IMR-90 (cell line): ENCODE data around the gene IL1RAPL1. TPM values are rescaled to one million over a fixed set of nuclear protein-coding genes. Genes with fewer than 3 reads are reported as not detected.

Source experiments
- ATAC-seq: fragments of 200-7000 bp; cut with Tn5 transposase; 2 replicates; pipeline ENCODE4 v1.9.1; 2020; ENCODE audit warnings: low read depth, mild to moderate bottlenecking, moderate library complexity
- BruUV-seq: library from RNA; stranded (reverse); fragments of 400-500 nt; replicated peaks from 2 replicates; lab custom pipeline; 2021; lab: Mats Ljungman, UMichigan
- CTCF ChIA-PET: fragments of 300-600 bp; formaldehyde crosslinking; extraction: SDS; loops from one replicate; lab custom pipeline; 2021; ENCODE audit warnings: antibody characterized with exemption; lab: Yijun Ruan, JAX
- POLR2A ChIA-PET: fragments of 300-600 bp; sonication (Branson Sonifier 250); formaldehyde crosslinking; loops from one replicate; lab custom pipeline; 2022; ENCODE audit warnings: antibody characterized with exemption; ENCODE audit not compliant: unreplicated experiment; lab: Charles Lee
- DNase-seq: peaks from one replicate; pipeline ENCODE4 v3.0.0; 2013
- H2AFZ ChIP-seq: replicated peaks from 2 replicates; pipeline ENCODE3; 2013; ENCODE audit warnings: low read length, mild to moderate bottlenecking; ENCODE audit not compliant: poor library complexity
- H2AK5ac ChIP-seq: 2 replicates; pipeline ENCODE4 v1.6.1; 2013; ENCODE audit warnings: low read depth, low read length, inconsistent platforms
- H2AK9ac ChIP-seq: replicated peaks from 2 replicates; pipeline ENCODE3; 2013; ENCODE audit warnings: mild to moderate bottlenecking, low read depth, low read length, moderate library complexity; ENCODE audit not compliant: poor library complexity
- H2BK120ac ChIP-seq: 2 replicates; pipeline ENCODE4 v1.6.1; 2013; ENCODE audit warnings: low read depth, low read length, inconsistent platforms
- H2BK15ac ChIP-seq: 3 replicates; pipeline ENCODE4 v1.6.1; 2013; ENCODE audit warnings: low read depth, low read length, inconsistent platforms
- H2BK20ac ChIP-seq: 2 replicates; pipeline ENCODE4 v1.6.1; 2013; ENCODE audit warnings: low read depth, mild to moderate bottlenecking, inconsistent platforms, low read length, moderate library complexity
- H2BK5ac ChIP-seq: 2 replicates; pipeline ENCODE4 v1.6.1; 2013; ENCODE audit warnings: mild to moderate bottlenecking, low read depth, low read length, inconsistent platforms; ENCODE audit not compliant: poor library complexity, severe bottlenecking
- H3K14ac ChIP-seq: replicated peaks from 2 replicates; pipeline ENCODE4 v1.6.1; 2013; ENCODE audit warnings: low read depth, low read length, inconsistent platforms
- H3K18ac ChIP-seq: 2 replicates; pipeline ENCODE4 v1.6.1; 2013; ENCODE audit warnings: low read depth, low read length, control low read depth
- H3K23ac ChIP-seq: 2 replicates; pipeline ENCODE4 v1.6.1; 2013; ENCODE audit warnings: low read depth, low read length, inconsistent platforms
- H3K27ac ChIP-seq: 2 replicates; pipeline ENCODE4 v1.5.1; 2013; ENCODE audit warnings: mild to moderate bottlenecking, control low read depth, low read length; ENCODE audit not compliant: insufficient read depth
- H3K27me3 ChIP-seq: 2 replicates; pipeline ENCODE4 v1.6.1; 2013; ENCODE audit warnings: low read length; ENCODE audit not compliant: control insufficient read depth, insufficient read depth
- H3K36me3 ChIP-seq: 2 replicates; pipeline ENCODE4 v1.6.1; 2013; ENCODE audit warnings: low read length, mixed read lengths; ENCODE audit not compliant: control insufficient read depth, insufficient read depth
- H3K4ac ChIP-seq: 2 replicates; pipeline ENCODE4 v1.6.1; 2013; ENCODE audit warnings: low read depth, low read length, inconsistent platforms
- H3K4me1 ChIP-seq: 2 replicates; pipeline ENCODE4 v1.6.1; 2013; ENCODE audit warnings: low read length, mixed read lengths; ENCODE audit not compliant: control insufficient read depth, insufficient read depth
- H3K4me2 ChIP-seq: 2 replicates; pipeline ENCODE4 v1.6.1; 2013; ENCODE audit warnings: low read depth, mild to moderate bottlenecking, control low read depth, low read length, moderate library complexity
- H3K4me3 ChIP-seq: 2 replicates; pipeline ENCODE4 v1.5.1; 2013; ENCODE audit warnings: low read depth, mild to moderate bottlenecking, control low read depth, low read length, moderate library complexity; ENCODE audit not compliant: insufficient read depth
- H3K56ac ChIP-seq: 2 replicates; pipeline ENCODE4 v1.6.1; 2013; ENCODE audit warnings: low read length, inconsistent platforms; ENCODE audit not compliant: insufficient read depth; ENCODE audit errors: extremely low read depth
- H3K79me1 ChIP-seq, 2 experiments: 2 replicates each; pipeline ENCODE4 v1.6.1; 2013; ENCODE audit warnings: low read length in 2 of 2, inconsistent platforms in 1 of 2, low read depth in 1 of 2
- H3K9ac ChIP-seq: 2 replicates; pipeline ENCODE4 v1.6.1; 2013; ENCODE audit warnings: low read depth, low read length, control low read depth
- H3K9me1 ChIP-seq: 2 replicates; pipeline ENCODE4 v1.6.1; 2013; ENCODE audit warnings: low read length, inconsistent platforms; ENCODE audit not compliant: insufficient read depth
- H3K9me3 ChIP-seq: 2 replicates; pipeline ENCODE4 v1.6.1; 2013; ENCODE audit warnings: low read length; ENCODE audit not compliant: control insufficient read depth, insufficient read depth
- H4K20me1 ChIP-seq: 2 replicates; pipeline ENCODE4 v1.6.1; 2013; ENCODE audit warnings: low read length, inconsistent platforms; ENCODE audit not compliant: insufficient read depth
- H4K5ac ChIP-seq: 2 replicates; pipeline ENCODE4 v1.6.1; 2013; ENCODE audit warnings: mild to moderate bottlenecking, low read depth, low read length, control low read depth
- H4K8ac ChIP-seq, 2 experiments: 2 replicates each; pipeline ENCODE4 v1.6.1; 2013; ENCODE audit warnings: low read depth in 2 of 2, low read length in 2 of 2, control low read depth in 1 of 2, inconsistent platforms in 1 of 2
- H4K91ac ChIP-seq: 2 replicates; pipeline ENCODE4 v1.6.1; 2013; ENCODE audit warnings: low read depth, low read length, inconsistent platforms; ENCODE audit not compliant: insufficient read depth
- MAFK ChIP-seq: IDR thresholded peaks from 2 replicates; pipeline ENCODE4 v1.6.1; 2012; ENCODE audit warnings: low read depth, low read length, improper control_type of control experiment
- SMC3 ChIP-seq: fragments of 150-350 bp; IDR thresholded peaks from 2 replicates; pipeline ENCODE4 v1.6.1; 2016; ENCODE audit warnings: low read depth, mild to moderate bottlenecking, antibody characterized with exemption, low read length, moderate library complexity
- WGBS, 2 experiments: methylation state at CpG; one replicate each; pipeline versions ENCODE4 v1.1.5 to v1.1.7; 2013; ENCODE audit warnings: missing lambda C conversion rate in 2 of 2; ENCODE audit not compliant: insufficient read length in 1 of 2; ENCODE audit errors: extremely low coverage in 2 of 2; 5-methylcytosine and 5-hydroxymethylcytosine counted together
- dilution Hi-C: fragments of 300-500 bp; cut with HindIII; formaldehyde crosslinking; loops from one replicate; pipeline ENCODE4 v1.14.3; 2018; ENCODE audit warnings: low sequenced_read_pairs; ENCODE audit not compliant: unreplicated experiment
- in situ Hi-C: fragments of 300-500 bp; cut with MboI; formaldehyde crosslinking; loops from 3 replicates; pipeline ENCODE4 v1.14.3; 2019; ENCODE audit warnings: low sequenced_read_pairs, inconsistent platforms, mixed read lengths
- intact Hi-C: fragments of 100-400 bp; cut with micrococcal nuclease; formaldehyde crosslinking; loops from 2 replicates; pipeline ENCODE4 v1.10.0; 2022
- polyA plus RNA-seq, 3 experiments: library from polyadenylated mRNA; depleted of rRNA; stranded (reverse); fragments of >200 nt; gene quantifications; 2 replicates each; pipeline ENCODE4 v1.2.3, GENCODE V29; 2012; ENCODE audit warnings: low replicate concordance in 1 of 3
- total RNA-seq: library from RNA; depleted of rRNA; stranded (reverse); fragments of >200 nt; gene quantifications from 2 replicates; pipeline ENCODE4 v1.2.3, GENCODE V29; 2012

Gene IL1RAPL1
- total and polyA plus RNA-seq, 2 of the 4 experiments (the other 2 are of a cell fraction), result 1.5 to 9.0 TPM

DNA sequence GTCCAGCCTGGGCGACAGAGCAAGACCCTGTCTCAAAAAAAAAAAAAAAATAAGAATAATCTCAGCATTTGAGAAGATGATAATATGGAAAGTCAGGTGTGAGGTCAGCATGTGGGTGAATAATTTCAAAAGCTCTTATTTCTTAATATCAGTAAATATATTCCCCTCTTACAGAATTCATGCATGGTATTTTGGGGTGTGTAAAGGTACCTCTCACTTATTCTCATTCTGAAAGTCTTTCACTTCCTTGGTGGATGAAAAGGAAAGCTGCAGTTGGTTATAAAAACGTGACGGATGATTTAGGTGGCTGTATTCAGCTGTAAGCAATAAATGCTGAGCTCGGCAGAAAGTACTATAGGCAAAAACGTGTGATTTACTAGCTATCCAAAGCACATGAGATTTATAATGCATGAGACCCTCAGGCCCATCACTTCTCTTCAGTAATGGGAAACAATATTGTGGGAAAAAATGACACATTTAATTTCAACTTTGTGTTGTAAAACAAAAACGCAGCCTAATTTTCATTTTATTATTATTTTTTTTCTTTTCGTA, 1275.0 kb downstream of the IL1RAPL1 start:
- H3K9ac ChIP-seq, result no peak overlapping the region
- H3K36me3 ChIP-seq, result no peaks in the 10 kb centered on the region
- no peak for DNase-seq
- BruUV-seq, result no TSS peak
- H3K4ac ChIP-seq, result no peak overlapping the region
- H4K91ac ChIP-seq, result no peak overlapping the region
- no peaks in the 10 kb centered on the region for H3K9me3 ChIP-seq
- H4K20me1 ChIP-seq, result no peaks in the 10 kb centered on the region
- CTCF ChIA-PET, result no interaction called here
- no peak overlapping the region for H4K8ac ChIP-seq
- no peak overlapping the region for H2BK20ac ChIP-seq
- no peaks in the 10 kb centered on the region for H3K9me1 ChIP-seq
- in situ Hi-C loops, result no loop called here
- H2AFZ ChIP-seq, result no peak overlapping the region
- H4K5ac ChIP-seq, result no peak overlapping the region
- TF ChIP-seq MAFK, result peak; percentile 99
- TF ChIP-seq SMC3, result no peak
- no peaks in the 10 kb centered on the region for H3K4me1 ChIP-seq
- no peak overlapping the region for H3K4me3 ChIP-seq
- no peak overlapping the region for H2BK120ac ChIP-seq
- no peak overlapping the region for H2AK5ac ChIP-seq
- H2BK15ac ChIP-seq, result no peak overlapping the region
- no peak overlapping the region for H3K56ac ChIP-seq
- WGBS, 2 experiments, result no CpG with 5 or more reads among the region's 7 CpGs
- POLR2A ChIA-PET, result no interaction called here
- no peaks in the 10 kb centered on the region for H3K27me3 ChIP-seq
- H3K14ac ChIP-seq, result no peak overlapping the region
- H3K18ac ChIP-seq, result no peak overlapping the region
- ATAC-seq, result no peak
- H2BK5ac ChIP-seq, result no peak overlapping the region
- H2AK9ac ChIP-seq, result no peak overlapping the region
- H3K4me2 ChIP-seq, result no peak overlapping the region
- H3K27ac ChIP-seq, result no peak overlapping the region
- no peaks in the 10 kb centered on the region for H3K79me1 ChIP-seq
- intact Hi-C loops, result no loop called here
- dilution Hi-C loops, result no loop called here
- no peak overlapping the region for H3K23ac ChIP-seq
